Measurements from ENCODE around the gene ZNF672.

GRCh38 chr1:248825573-248825908 lies 12.5 kb upstream of the ZNF672 start:
- no peak for TF ChIP-seq CTCF (IDR thresholded peaks at IDR 0.05)
- no peak for TF ChIP-seq POLR2A (IDR thresholded peaks at IDR 0.05)

All from testis (tissue), 2 donors.